HepG2 (cell line): ENCODE measurements around the gene SND1. TPM values are rescaled to one million over a fixed set of nuclear protein-coding genes. Genes with fewer than 3 reads are reported as not detected.
A peak's percentile ranks its signal among the peaks of the same experiment; 100 is the strongest.

ENCODE experiments used
- ATF3 ChIP-seq: sonication (generic); formaldehyde crosslinking; IDR thresholded peaks from 2 replicates; pipeline ENCODE4 v1.4.0; 2020; ENCODE audit warnings: missing genetic modification reagents
- CBFB ChIP-seq: sonication (generic); formaldehyde crosslinking; IDR thresholded peaks from 2 replicates; pipeline ENCODE4 v1.4.0; 2020; ENCODE audit warnings: missing genetic modification reagents
- PAXIP1 ChIP-seq: sonication (generic); formaldehyde crosslinking; conservative IDR thresholded peaks from 2 replicates; pipeline ENCODE4 v1.4.0; 2020; ENCODE audit warnings: mild to moderate bottlenecking, missing genetic modification reagents, moderate library complexity
- PCBP1 ChIP-seq: fragments of 200-400 bp; formaldehyde crosslinking; IDR thresholded peaks from 2 replicates; pipeline ENCODE4 v1.6.1; 2017; ENCODE audit warnings: mild to moderate bottlenecking, low read depth, low read length, borderline replicate concordance
- REL ChIP-seq: sonication (generic); formaldehyde crosslinking; conservative IDR thresholded peaks from 2 replicates; pipeline ENCODE4 v1.8.0; 2022; ENCODE audit warnings: mild to moderate bottlenecking, missing genetic modification reagents, moderate library complexity
- SMAD3 ChIP-seq: sonication (generic); formaldehyde crosslinking; IDR thresholded peaks from 2 replicates; pipeline ENCODE4 v1.4.0; 2020; ENCODE audit warnings: missing genetic modification reagents
- TAF1 ChIP-seq: sonication (generic); formaldehyde crosslinking; IDR thresholded peaks from 2 replicates; pipeline ENCODE4 v1.4.0; 2020; ENCODE audit warnings: missing genetic modification reagents
- YEATS2 ChIP-seq: sonication (generic); formaldehyde crosslinking; IDR thresholded peaks from 2 replicates; pipeline ENCODE4 v1.4.0; 2020; ENCODE audit warnings: missing genetic modification reagents, borderline replicate concordance
- ZBTB2 ChIP-seq: sonication (generic); formaldehyde crosslinking; IDR thresholded peaks from 2 replicates; pipeline ENCODE4 v1.8.0; 2022; ENCODE audit warnings: low read depth, missing genetic modification reagents
- ZFP36L2 ChIP-seq: sonication (generic); formaldehyde crosslinking; IDR thresholded peaks from 2 replicates; pipeline ENCODE4 v1.4.0; 2020; ENCODE audit warnings: missing genetic modification reagents
- ZNF142 ChIP-seq: sonication (generic); formaldehyde crosslinking; IDR thresholded peaks from 2 replicates; pipeline ENCODE4 v1.4.0; 2020; ENCODE audit warnings: missing genetic modification reagents
- ZNF329 ChIP-seq: sonication (generic); formaldehyde crosslinking; IDR thresholded peaks from 2 replicates; pipeline ENCODE4 v1.9.0; 2021; ENCODE audit warnings: low read depth, mild to moderate bottlenecking, missing genetic modification reagents
- ZNF33A ChIP-seq: sonication (generic); formaldehyde crosslinking; IDR thresholded peaks from 2 replicates; pipeline ENCODE4 v1.5.1; 2020; ENCODE audit warnings: missing genetic modification reagents, mild to moderate bottlenecking, moderate library complexity, borderline replicate concordance
- ZNF639 ChIP-seq: conservative IDR thresholded peaks from 2 replicates; pipeline ENCODE4 v1.6.1; 2018; ENCODE audit warnings: missing genetic modification reagents
- ZNF878 ChIP-seq: sonication (generic); formaldehyde crosslinking; IDR thresholded peaks from 2 replicates; pipeline ENCODE4 v1.8.1; 2023; ENCODE audit warnings: mild to moderate bottlenecking, missing genetic modification reagents, moderate library complexity
- polyA plus RNA-seq, 8 experiments: library from polyadenylated mRNA; depleted of rRNA in 3 of 8; stranded (reverse) in 7 of 8; unstranded in 1 of 8; fragments of >200 nt; fragmentation: Illumina TruSeq in 4 of 8; extraction: Trizol in 4 of 8; gene quantifications; 2 replicates each; pipeline versions ENCODE4 v1.2.1 to v1.2.3, GENCODE V29; 2011 to 2016; ENCODE audit warnings: low read depth in 4 of 8, missing spikeins in 1 of 8, mixed read lengths in 1 of 8; ENCODE audit not compliant: insufficient read depth in 1 of 8
- total RNA-seq, 5 experiments: library from RNA; depleted of rRNA; stranded (reverse); fragments of >200 nt; fragmentation: Illumina TruSeq; extraction: Trizol; gene quantifications; 2 replicates each; pipeline ENCODE4 v1.2.3, GENCODE V29; 2016; ENCODE audit warnings: low read depth in 1 of 5

SND1 gene
- total and polyA plus RNA-seq, 2 of the 13 experiments (the other 11 are each of a cell fraction or from before 2014, with no cell fraction given): 110 to 182 TPM

- TF ChIP-seq PAXIP1 (CRISPR knock-in tag) (peak; percentile 46), REL (CRISPR knock-in tag) (0 out of 2 replicates have a peak, but pooled peaks have one; percentile 12), CBFB (CRISPR knock-in tag) (peak; percentile 59; the same call in 1 of the 2 replicates), SMAD3 (0 out of 2 replicates have a peak, but pooled peaks have one; percentile 22), TAF1 (CRISPR knock-in tag) (peak; percentile 96), ZNF639 (CRISPR knock-in tag) (peak; percentile 38; the same call in 1 of the 2 replicates), PCBP1 (0 out of 2 replicates have a peak, but pooled peaks have one; percentile 61), ZNF329 (CRISPR knock-in tag) (peak; percentile 49; the same call in 1 of the 2 replicates), YEATS2 (CRISPR knock-in tag) (peak; percentile 90; the same call in 1 of the 2 replicates), ZBTB2 (CRISPR knock-in tag) (peak; percentile 31; the same call in 1 of the 2 replicates), ATF3 (CRISPR knock-in tag) (0 out of 2 replicates have a peak, but pooled peaks have one; percentile 31), ZFP36L2 (CRISPR knock-in tag) (0 out of 2 replicates have a peak, but pooled peaks have one; percentile 61), ZNF878 (CRISPR knock-in tag) (0 out of 2 replicates have a peak, but pooled peaks have one; percentile 32), ZNF142 (CRISPR knock-in tag) (0 out of 2 replicates have a peak, but pooled peaks have one; percentile 32), ZNF33A (CRISPR knock-in tag) (peak; percentile 96; the same call in 1 of the 2 replicates)
Measured at GRCh38 chr7:127651556-127652332, at the start of gene SND1 (continued).
